ENCODE measurements around the gene PEMT. TPM values are rescaled to one million over a fixed set of nuclear protein-coding genes. Genes with fewer than 3 reads are reported as not detected.

The PEMT gene
- total RNA-seq, 1 experiment from 2014 or later, result 178 TPM

DNA sequence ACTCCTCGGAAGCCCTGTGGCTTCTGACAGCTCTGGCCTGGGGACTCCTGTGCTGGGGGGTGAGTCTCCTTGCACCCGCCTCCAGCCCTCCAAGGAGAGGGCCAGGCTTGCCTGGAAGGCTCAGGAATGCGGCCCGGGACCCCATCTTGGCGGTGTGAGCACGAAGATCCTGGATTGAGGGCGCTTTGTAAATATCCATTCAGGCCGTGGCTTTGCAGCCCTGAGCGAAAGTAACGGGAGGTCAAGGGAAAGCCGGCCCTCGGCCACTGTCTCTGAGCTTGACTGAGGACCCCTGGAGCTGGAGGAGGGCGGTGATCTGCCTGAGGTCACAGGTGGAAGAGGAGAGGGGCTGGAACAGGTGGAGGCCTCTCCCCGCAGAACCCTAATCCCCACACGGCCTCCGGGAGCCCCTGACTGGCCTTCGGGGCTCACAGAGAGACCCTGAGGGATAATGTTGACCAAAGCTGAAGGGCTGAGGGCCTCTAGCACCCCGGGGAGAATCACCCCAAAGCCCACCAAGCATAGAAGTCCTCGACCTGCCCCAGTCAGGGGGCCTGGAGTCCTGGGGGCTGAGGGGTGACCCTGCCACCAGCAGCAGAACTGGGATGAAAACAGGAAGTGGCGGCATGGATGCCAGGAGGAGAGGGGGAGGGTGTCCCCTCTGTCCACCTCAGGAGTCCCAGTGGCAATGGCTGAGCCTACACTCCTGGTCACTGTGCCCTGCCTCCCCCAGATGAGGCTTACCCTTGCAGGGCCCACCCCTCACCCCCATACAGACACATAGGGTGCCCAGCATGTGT, 87.0 kb downstream of the PEMT start:
- ChIA-PET POLR2A (ENCODE audit: unreplicated experiment) (no interaction called here), CTCF (no interaction called here)
- Histone ChIP-seq H3K36me3 (ENCODE audit: low read depth, low read length) (no peaks in the 10 kb centered on the region), H3K9me2 (replicated peaks; ENCODE audit: low read length) (no peaks in the 10 kb centered on the region), H3K9ac (ENCODE audit: low read length) (no peak overlapping the region), H4K20me1 (ENCODE audit: low read length) (no peaks in the 10 kb centered on the region), H3F3A (ENCODE audit: low read length, unreplicated experiment) (no peaks in the 10 kb centered on the region), H3K4me3 (ENCODE audit: low read length) (no peak overlapping the region), H3K9me3 (ENCODE audit: low read length) (no peaks in the 10 kb centered on the region), H3K79me2 (ENCODE audit: low read length) (no peaks in the 10 kb centered on the region), H2AFZ (ENCODE audit: low read length) (no peak overlapping the region), H3K4me1 (ENCODE audit: insufficient read depth, low read length) (no peaks in the 10 kb centered on the region), H3K4me2 (ENCODE audit: low read length) (no peak overlapping the region), H3K27ac (ENCODE audit: low read length) (no peak overlapping the region), H3K27me3 (ENCODE audit: low read length) (no peaks in the 10 kb centered on the region)
- ATAC-seq, result no peak
- no TSS peak for BruUV-seq (replicated peaks)
- DNase-seq, result no peak
- intact Hi-C loops (cut with micrococcal nuclease), result no loop called here
- TF ChIP-seq EZH2 (IDR thresholded peaks at IDR 0.05; ENCODE audit: low read length, unreplicated experiment), result no peak
- TF ChIP-seq EZH2phosphoT487 (IDR thresholded peaks at IDR 0.05; ENCODE audit: borderline replicate concordance, low read length), result no peak
- TF ChIP-seq, protein P1, sequence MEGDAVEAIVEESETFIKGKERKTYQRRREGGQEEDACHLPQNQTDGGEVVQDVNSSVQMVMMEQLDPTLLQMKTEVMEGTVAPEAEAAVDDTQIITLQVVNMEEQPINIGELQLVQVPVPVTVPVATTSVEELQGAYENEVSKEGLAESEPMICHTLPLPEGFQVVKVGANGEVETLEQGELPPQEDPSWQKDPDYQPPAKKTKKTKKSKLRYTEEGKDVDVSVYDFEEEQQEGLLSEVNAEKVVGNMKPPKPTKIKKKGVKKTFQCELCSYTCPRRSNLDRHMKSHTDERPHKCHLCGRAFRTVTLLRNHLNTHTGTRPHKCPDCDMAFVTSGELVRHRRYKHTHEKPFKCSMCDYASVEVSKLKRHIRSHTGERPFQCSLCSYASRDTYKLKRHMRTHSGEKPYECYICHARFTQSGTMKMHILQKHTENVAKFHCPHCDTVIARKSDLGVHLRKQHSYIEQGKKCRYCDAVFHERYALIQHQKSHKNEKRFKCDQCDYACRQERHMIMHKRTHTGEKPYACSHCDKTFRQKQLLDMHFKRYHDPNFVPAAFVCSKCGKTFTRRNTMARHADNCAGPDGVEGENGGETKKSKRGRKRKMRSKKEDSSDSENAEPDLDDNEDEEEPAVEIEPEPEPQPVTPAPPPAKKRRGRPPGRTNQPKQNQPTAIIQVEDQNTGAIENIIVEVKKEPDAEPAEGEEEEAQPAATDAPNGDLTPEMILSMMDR (conservative IDR thresholded peaks at IDR 0.05; ENCODE audit: low read depth, low read length), result no peak

DNA sequence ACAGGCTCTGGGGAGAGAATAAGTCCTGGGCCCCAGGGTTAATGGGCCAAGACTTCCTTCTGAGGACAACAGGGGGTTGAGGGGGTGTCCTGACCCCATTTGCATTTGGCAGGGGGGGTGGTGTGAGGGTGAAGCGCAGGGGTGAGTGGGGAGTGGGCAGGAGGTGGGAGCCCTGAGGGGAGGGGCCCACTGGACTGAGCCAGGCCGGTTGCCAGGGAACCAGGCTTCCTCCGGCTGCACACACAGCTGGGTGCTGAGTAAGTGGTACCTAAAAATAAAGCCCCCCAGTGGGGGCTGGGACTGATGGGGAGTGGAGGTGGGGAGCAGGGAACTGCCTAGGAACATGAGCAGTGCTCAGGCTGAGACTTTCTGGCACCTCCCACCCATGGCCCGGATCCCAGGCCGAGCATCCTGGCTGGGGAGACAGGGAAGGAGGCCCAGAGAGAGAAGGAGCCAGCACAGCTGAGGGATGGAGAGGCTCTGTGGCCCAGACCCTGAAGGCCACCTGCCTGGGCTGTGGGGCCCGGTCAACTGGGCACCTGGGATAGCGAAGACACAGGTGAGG, 87.9 kb downstream of the PEMT start:
- Histone ChIP-seq H3K27ac (ENCODE audit: low read length) (no peak overlapping the region), H3K4me3 (ENCODE audit: low read length) (no peak overlapping the region), H3K79me2 (ENCODE audit: low read length) (no peaks in the 10 kb centered on the region), H3K9me3 (ENCODE audit: low read length) (no peaks in the 10 kb centered on the region), H3K4me1 (ENCODE audit: insufficient read depth, low read length) (no peaks in the 10 kb centered on the region), H3F3A (ENCODE audit: low read length, unreplicated experiment) (no peaks in the 10 kb centered on the region), H3K9me2 (replicated peaks; ENCODE audit: low read length) (no peaks in the 10 kb centered on the region), H3K36me3 (ENCODE audit: low read depth, low read length) (no peaks in the 10 kb centered on the region), H3K27me3 (ENCODE audit: low read length) (no peaks in the 10 kb centered on the region), H2AFZ (ENCODE audit: low read length) (no peak overlapping the region), H3K9ac (ENCODE audit: low read length) (no peak overlapping the region), H3K4me2 (ENCODE audit: low read length) (no peak overlapping the region), H4K20me1 (ENCODE audit: low read length) (no peaks in the 10 kb centered on the region)
- no peak for ATAC-seq
- intact Hi-C loops (cut with micrococcal nuclease), result no loop called here
- CTCF ChIA-PET, result no interaction called here
- DNase-seq, result no peak
- POLR2A ChIA-PET (ENCODE audit: unreplicated experiment), result no interaction called here
- BruUV-seq (replicated peaks), result no TSS peak
- no peak for TF ChIP-seq EZH2 (IDR thresholded peaks at IDR 0.05; ENCODE audit: low read length, unreplicated experiment)
- TF ChIP-seq EZH2phosphoT487 (IDR thresholded peaks at IDR 0.05; ENCODE audit: borderline replicate concordance, low read length), result no peak
- TF ChIP-seq, protein P1 (conservative IDR thresholded peaks at IDR 0.05; ENCODE audit: low read depth, low read length), result no peak

All from PC-3 (cell line).